ENCODE results near the gene DYSF.

Gene DYSF

DNA sequence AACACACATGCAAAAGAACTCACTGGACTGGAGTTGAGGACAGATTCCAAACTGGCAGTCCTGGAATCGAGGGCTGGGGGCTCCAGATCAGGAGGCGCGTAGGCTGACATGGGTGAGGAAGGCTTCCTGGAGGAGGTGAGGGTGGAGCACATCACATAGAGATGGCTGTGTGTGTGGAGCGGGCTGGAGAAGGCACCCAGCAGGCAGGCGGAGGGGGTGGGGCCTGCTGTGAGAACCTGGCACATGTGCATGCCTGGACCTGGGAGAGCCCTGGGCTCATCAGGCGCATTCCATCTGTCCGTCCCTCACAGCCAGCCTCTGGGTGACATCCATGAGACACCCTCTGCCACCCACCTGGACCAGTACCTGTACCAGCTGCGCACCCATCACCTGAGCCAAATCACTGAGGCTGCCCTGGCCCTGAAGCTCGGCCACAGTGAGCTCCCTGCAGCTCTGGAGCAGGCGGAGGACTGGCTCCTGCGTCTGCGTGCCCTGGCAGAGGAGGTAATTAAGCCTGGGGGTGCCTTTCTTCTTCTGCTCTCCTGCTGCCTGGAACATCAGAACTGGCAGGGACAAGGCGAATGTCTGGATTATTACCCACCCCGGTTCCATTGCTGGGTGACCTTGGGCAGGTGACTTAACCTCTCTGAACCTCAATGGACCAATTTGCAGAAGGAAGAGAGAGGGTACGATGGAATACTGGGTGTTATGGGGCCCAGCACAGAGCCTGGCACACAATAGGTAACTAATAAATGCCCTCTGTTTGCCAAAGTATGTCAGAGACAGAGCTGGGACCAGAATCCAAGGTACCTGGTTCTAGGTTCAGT is 108.3 kb downstream of the DYSF start:
- no peaks in the 10 kb centered on the region for H3K79me2 ChIP-seq (ENCODE audit: insufficient read depth, low read depth)

DNA sequence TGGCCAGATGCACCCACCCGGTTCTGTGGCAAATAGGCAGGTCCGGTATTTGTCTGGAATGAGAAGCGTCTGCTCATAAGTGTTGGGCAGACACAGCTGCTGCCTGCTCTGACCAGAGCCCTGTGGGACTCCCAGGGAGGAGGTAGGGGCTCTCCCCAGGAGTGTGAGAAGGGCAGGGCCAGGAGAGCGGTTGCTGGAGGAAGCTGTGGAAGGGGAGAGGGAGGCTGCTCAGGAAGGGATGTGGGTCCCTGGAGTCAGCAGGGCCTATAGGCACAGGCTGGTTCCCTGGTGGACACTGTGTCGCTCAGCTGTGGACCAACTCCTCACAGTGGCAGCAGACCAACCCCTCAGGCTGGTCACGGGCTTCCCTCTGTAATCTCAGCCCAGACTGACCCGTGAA is 109.2 kb downstream of the DYSF start:
- Histone ChIP-seq H3K4me3 (IDR thresholded peaks at IDR 0.05; ENCODE audit: insufficient read depth, low read depth, low read length) (no peak overlapping the region), H3K36me3 (ENCODE audit: insufficient read depth) (no peaks in the 10 kb centered on the region), H3K79me2 (ENCODE audit: insufficient read depth, low read depth) (no peaks in the 10 kb centered on the region), H4K20me1 (ENCODE audit: insufficient read depth) (no peaks in the 10 kb centered on the region), H3K9ac (no peak overlapping the region), H2AFZ (ENCODE audit: low read depth) (no peak overlapping the region), H3K27me3 (ENCODE audit: insufficient read depth, low read depth) (no peaks in the 10 kb centered on the region), H3K4me2 (no peak overlapping the region), H3K4me1 (ENCODE audit: low read depth, poor library complexity, severe bottlenecking) (no peaks in the 10 kb centered on the region), H3K27ac (no peak overlapping the region)
- TF ChIP-seq, protein P1, sequence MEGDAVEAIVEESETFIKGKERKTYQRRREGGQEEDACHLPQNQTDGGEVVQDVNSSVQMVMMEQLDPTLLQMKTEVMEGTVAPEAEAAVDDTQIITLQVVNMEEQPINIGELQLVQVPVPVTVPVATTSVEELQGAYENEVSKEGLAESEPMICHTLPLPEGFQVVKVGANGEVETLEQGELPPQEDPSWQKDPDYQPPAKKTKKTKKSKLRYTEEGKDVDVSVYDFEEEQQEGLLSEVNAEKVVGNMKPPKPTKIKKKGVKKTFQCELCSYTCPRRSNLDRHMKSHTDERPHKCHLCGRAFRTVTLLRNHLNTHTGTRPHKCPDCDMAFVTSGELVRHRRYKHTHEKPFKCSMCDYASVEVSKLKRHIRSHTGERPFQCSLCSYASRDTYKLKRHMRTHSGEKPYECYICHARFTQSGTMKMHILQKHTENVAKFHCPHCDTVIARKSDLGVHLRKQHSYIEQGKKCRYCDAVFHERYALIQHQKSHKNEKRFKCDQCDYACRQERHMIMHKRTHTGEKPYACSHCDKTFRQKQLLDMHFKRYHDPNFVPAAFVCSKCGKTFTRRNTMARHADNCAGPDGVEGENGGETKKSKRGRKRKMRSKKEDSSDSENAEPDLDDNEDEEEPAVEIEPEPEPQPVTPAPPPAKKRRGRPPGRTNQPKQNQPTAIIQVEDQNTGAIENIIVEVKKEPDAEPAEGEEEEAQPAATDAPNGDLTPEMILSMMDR (conservative IDR thresholded peaks at IDR 0.05; ENCODE audit: low read depth, low read length), result no peak

More for the DNA sequence above, 108.3 kb downstream of the DYSF start:
- Histone ChIP-seq H3K4me1 (ENCODE audit: low read depth, poor library complexity, severe bottlenecking) (no peaks in the 10 kb centered on the region), H3K27ac (no peak overlapping the region), H3K36me3 (ENCODE audit: insufficient read depth) (no peaks in the 10 kb centered on the region), H3K9ac (no peak overlapping the region), H2AFZ (ENCODE audit: low read depth) (no peak overlapping the region), H3K4me3 (IDR thresholded peaks at IDR 0.05; ENCODE audit: insufficient read depth, low read depth, low read length) (no peak overlapping the region), H3K4me2 (no peak overlapping the region), H3K27me3 (ENCODE audit: insufficient read depth, low read depth) (no peaks in the 10 kb centered on the region), H4K20me1 (ENCODE audit: insufficient read depth) (no peaks in the 10 kb centered on the region)
- TF ChIP-seq, protein P1 (conservative IDR thresholded peaks at IDR 0.05; ENCODE audit: low read depth, low read length), result no peak

DNA sequence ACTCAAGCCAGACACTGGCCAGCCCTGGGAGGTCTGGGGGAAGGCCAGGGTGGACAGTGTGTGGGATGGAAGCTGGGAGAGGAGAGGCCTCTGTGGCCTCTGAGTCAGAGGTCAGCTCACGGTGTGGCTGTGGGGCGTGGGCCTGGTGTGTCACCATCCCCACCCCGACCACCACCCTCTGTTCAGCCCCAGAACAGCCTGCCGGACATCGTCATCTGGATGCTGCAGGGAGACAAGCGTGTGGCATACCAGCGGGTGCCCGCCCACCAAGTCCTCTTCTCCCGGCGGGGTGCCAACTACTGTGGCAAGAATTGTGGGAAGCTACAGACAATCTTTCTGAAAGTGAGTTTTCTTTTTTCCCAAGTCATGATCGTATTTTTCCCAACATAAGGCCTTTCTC is 110.5 kb downstream of the DYSF start:
- H3K4me2 ChIP-seq, result no peak overlapping the region
- no peak overlapping the region for H3K27ac ChIP-seq
- no peaks in the 10 kb centered on the region for H3K27me3 ChIP-seq (ENCODE audit: insufficient read depth, low read depth)
- H3K36me3 ChIP-seq (ENCODE audit: insufficient read depth), result no peaks in the 10 kb centered on the region
- no peaks in the 10 kb centered on the region for H4K20me1 ChIP-seq (ENCODE audit: insufficient read depth)
- no peak overlapping the region for H3K4me3 ChIP-seq (IDR thresholded peaks at IDR 0.05; ENCODE audit: insufficient read depth, low read depth, low read length)
- TF ChIP-seq, protein P1 (conservative IDR thresholded peaks at IDR 0.05; ENCODE audit: low read depth, low read length), result no peak
- no peak overlapping the region for H2AFZ ChIP-seq (ENCODE audit: low read depth)
- H3K4me1 ChIP-seq (ENCODE audit: low read depth, poor library complexity, severe bottlenecking), result no peaks in the 10 kb centered on the region
- H3K79me2 ChIP-seq (ENCODE audit: insufficient read depth, low read depth), result no peaks in the 10 kb centered on the region
- no peak overlapping the region for H3K9ac ChIP-seq

GRCh38 chr2:71564361-71564760 is 111.0 kb downstream of the DYSF start:
- H3K4me2 ChIP-seq, result no peak overlapping the region
- TF ChIP-seq, protein P1 (conservative IDR thresholded peaks at IDR 0.05; ENCODE audit: low read depth, low read length), result no peak
- H3K79me2 ChIP-seq (ENCODE audit: insufficient read depth, low read depth), result no peaks in the 10 kb centered on the region
- H3K27me3 ChIP-seq (ENCODE audit: insufficient read depth, low read depth), result no peaks in the 10 kb centered on the region
- H3K4me1 ChIP-seq (ENCODE audit: low read depth, poor library complexity, severe bottlenecking), result no peaks in the 10 kb centered on the region
- no peaks in the 10 kb centered on the region for H3K36me3 ChIP-seq (ENCODE audit: insufficient read depth)
- no peak overlapping the region for H3K4me3 ChIP-seq (IDR thresholded peaks at IDR 0.05; ENCODE audit: insufficient read depth, low read depth, low read length)
- no peak overlapping the region for H3K9ac ChIP-seq
- H4K20me1 ChIP-seq (ENCODE audit: insufficient read depth), result no peaks in the 10 kb centered on the region
- H3K27ac ChIP-seq, result no peak overlapping the region
- no peak overlapping the region for H2AFZ ChIP-seq (ENCODE audit: low read depth)
